ENCODE results near the gene CRY2.

CRY2 gene

GRCh38 chr11:45930951-45931570, 83.8 kb downstream of the CRY2 start:
- no peak for DNase-seq

- DNase-seq, result no peak
These were observed 84.5 kb downstream of the CRY2 start for GRCh38 chr11:45931739-45932138.

- no peak for DNase-seq
These were observed 84.9 kb downstream of the CRY2 start for GRCh38 chr11:45932217-45932616.
